Anterior cingulate cortex (tissue), 58 donors: ENCODE data around the gene HIPK2.

Experiments
- DNase-seq, 58 donors: peaks; one replicate each; lab custom pipeline; 2025; lab: John Stamatoyannopoulos, UW

Gene HIPK2

DNA sequence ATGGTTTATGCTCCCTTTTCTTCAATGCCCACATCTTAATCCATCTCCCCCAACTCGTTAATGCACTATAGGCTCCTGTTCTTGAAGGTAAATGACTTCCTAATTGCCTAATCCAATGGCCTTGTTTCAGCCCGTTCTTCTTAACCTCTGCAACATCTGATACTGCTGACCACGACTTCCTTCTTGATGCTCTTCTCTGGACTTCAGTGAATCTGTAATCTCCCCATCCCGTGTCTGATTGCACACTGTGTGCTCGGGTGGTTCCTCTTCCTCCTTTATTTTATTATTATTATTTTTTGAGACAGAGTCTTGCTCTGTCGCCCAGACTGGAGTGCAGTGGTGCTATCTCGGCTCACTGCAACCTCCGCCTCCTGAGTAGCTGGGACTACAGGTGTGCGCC is 58.9 kb downstream of the HIPK2 start:
- no peak for DNase-seq

DNA sequence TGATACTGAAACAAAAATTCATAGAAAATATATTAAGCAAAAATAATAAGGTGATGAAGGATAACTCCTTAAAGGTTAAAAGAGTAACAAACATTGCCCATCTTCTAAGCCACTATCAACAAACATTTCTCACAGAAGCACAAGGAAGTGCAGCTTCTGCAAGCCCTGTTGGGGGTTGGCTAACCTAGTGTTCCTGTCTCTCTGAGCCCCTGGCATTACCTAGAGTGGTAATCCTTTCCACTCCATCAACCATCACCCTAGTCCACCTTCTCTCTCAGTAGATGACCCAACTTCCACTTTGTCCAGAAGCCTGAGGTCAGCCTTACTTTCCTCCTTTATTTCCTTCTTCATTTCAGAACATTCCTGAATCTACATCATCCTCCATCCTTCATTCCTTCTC is 59.7 kb downstream of the HIPK2 start:
- DNase-seq: no peak

DNA sequence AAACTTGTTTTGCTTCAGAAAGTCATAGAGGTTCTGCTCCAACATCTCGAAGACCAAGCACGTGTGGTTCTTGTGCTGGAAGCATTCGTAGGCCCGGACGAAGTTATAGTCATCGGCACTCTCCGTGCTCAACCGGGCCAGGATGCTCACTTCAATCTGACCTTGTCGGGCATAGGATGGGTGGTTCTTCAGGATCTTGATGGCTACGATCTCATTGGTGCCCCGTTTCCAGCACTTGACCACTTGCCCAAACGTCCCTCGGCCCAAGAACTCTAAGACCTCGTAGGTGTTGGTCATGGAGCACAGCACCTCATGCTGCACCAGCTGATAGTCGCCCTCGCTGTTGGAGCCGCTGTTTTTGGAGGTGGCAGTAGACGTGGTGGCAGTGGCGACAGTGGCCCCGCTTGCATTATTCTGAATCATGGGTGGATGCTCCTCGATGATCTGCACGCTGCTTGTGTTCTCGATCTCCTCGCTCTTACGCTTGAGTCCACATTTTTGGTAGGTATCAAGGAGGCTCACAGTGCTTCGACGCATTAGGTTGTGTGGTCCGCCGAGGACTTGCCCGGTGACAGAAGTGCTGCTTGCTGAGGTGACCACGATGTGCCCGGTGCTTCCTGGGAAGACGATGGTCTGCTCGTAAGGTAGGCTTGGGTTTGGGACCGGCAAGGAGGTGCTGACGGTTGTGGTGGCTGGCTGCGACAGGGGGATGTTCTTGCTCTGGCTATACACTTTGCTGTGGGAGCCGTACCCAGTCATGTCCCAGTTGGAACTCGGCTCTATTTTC is 61.4 kb downstream of the HIPK2 start:
- no peak for DNase-seq

DNA sequence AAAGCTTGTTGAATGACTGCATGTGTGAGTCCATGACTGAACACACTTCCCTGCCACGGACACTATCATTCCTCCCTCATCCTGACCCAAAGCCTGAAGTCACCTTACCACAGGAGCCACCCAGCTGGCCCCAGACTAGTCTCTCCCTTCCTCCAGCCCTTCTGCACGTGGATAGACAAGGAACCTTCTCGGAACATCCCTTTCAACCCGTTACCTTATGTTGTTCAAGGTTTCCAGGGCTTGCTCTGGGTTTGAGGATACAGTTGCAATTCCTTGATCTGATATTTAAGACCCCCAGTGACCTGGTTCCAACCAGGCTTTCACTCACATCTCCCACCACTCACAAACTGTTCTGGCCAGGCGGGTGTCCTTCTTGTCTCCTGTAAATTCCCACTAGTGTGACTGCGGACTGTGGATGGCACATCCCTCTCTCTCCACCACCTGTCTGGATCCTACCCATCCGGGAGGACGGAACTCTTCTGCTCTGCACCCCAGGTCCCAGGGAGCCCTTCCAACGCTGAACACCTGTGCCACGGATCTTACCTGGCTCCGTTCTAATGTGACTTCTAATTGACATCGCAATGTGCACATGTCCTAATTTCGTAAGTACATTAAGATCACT is 62.5 kb downstream of the HIPK2 start:
- DNase-seq: no peak

DNA sequence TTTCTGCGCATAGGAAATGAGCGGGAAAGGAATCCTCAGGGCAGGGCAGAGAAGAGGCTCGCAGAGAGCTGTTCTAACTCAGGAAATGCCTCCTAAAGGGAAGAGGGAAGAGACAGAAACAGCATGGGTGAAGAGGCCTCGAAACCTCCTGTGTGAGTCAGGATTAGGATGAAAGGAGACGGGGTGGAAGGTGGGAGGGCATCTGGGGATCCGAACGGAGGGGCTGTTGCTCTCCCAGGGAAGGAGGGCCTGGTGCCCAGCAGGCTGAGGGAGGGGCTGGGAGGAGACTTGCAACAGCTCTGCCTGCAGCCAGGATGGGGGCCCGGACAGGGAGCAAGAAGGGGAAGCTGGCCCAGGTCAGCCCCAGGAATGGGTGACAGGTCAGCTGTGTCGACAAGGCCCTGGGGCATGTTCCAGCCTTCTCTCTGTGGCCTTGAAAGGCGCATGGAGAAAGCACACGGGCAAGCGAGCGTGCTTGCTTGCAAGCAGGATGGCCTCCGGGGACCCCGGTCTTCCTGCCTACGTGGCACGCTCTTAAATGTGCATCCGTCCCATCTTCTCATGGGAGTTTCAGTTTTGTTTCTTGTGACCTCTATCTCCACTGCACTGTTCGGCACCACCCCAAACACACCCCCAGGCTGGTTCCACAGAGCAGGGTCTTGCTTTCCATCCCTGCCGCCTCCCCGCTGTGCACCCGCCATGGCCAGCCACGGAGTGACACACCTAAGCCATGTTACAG is 63.5 kb downstream of the HIPK2 start:
- DNase-seq: no peak

DNA sequence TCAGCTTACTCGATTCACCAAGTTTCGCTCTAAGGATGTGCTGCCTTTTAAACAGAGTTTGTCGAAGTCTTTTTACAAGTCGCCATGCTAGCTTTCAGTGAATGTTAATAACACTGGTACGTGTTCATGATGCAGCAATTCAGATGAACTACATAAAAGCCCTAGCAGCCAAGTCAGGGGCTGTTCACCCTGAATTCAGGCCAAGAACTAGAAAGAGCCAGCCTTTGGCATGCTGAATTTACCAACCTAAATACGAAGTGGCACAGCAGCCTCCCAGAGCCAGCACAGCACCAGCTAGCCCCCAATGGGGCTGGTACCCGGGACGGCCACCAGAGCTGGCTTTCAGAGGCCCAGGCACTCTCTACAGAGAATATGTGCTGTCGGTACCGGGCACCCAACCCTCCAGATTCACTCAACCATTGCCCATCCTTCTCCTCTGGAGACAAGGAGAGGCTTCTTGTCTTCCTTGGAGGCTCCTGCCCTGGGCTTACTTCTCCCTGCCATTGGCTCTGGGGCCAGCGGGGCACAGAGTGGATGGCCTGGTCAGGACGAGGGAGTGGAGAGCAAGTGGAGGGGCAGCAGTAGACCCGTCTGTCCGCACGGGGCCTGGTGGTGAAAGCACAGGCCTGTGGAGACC is 64.2 kb downstream of the HIPK2 start:
- no peak for DNase-seq

DNA sequence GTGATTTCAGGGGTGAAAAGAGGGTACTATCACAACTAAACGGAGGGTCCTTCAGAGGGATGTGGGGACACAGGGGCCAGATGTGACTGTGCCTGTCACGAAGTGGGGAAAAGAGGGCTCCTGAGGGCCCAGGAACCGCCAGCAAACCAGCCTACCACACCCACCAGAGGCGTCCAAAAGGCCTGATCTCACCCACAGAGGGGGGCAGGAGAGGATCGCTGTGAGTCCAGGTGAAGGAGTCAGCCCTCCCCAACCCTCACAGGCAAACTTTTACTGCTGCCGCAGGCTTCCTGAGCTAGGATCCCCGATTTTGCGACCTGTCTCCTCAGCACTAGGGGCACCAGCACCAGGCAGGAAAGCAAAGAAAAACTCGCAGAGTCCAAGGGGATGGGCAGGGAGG is 64.7 kb downstream of the HIPK2 start:
- no peak for DNase-seq

DNA sequence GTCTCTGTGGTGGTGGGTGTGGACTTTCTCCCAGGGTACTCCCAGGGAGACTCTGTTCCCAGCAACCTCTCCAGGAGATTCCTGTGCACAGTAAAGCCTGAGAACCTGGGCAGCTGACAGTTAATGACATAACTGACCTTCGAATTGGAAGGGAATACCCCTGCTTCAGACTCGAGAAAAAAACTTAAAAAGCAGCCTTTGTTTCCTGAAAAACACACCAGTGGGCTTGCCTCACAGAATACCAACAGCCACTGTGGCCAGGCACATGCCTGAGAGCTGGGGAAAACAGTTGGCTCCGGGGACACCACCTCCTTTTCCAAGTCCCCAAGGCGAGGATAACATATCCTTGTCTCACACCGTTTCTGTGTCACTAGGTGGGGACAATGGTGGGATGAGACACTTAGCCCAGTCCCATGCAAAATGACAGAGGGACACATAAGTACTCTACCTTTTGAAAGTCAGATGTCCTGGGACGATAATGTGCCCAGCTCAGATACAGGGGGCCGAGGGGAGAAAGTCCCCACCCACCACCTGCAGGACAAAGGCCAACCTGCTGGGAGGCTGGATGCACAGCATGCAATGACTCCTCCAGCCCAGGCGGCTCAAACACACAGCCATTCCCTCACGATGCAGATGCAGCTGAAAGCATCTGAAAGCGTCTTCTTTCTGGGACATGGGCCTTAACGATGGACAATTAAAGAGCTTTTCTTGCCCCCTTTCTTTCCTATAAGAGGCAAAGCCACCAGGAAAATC is 65.6 kb downstream of the HIPK2 start:
- peak in 8 of 58 donors; percentile 10 to 53 (median 17) for DNase-seq

DNA sequence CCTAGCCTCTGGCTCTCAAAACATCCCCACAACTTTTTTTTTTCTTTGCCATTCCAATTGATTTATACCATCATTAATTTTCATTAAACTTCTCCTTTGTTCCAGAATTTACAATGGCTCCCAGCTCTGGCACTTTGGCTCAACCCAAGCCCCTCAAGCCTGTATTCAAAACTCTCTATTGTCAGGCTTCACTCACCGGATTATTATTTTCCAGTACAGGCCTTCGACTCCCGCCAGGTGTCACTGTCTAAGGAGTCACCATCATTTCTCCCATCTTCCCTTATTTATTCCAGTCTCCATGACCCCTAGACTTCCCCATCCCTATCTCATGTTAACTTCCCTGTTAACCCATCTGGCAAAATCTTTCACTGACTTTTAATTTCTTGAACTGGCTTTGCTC is 67.8 kb downstream of the HIPK2 start:
- no peak for DNase-seq

DNA sequence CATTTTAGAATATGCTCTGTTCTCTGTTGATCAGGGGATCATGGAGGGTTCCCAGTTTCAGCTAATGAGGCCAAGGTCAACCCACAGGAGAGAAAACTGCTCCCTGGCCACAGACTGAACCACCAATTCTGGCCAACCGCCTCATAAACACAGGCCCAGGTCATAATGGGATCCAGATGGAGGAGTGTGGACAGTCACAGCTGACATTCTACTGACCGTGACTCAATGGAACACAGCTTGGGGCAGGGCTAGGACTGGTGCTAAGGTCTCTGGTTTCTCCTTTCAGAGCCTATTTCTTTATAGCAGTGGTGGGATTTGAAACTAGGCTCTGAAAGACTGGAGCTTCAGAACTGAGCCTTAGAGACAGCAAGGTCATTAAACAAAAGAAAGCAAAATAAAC is 68.3 kb downstream of the HIPK2 start:
- no peak for DNase-seq

DNA sequence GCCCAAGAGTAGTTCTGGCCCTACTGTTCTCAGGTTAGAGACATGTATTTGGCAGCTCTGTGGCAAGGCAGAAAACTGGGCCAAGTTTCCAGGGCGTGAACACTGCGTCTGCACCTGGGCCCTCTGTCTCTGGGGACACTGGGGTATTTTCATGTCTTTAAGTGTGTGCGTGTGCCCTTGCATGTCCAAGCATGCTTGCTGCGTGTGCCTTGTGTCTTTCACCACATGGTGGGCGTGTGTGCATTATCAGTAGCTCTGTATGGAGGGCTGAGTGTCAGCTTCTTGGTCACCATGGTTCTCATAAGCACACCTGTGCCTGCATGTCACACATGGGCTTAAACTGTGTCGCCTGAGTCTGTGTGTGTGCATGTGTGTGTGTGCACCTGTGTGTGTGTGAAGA is 69.3 kb downstream of the HIPK2 start:
- DNase-seq: no peak

DNA sequence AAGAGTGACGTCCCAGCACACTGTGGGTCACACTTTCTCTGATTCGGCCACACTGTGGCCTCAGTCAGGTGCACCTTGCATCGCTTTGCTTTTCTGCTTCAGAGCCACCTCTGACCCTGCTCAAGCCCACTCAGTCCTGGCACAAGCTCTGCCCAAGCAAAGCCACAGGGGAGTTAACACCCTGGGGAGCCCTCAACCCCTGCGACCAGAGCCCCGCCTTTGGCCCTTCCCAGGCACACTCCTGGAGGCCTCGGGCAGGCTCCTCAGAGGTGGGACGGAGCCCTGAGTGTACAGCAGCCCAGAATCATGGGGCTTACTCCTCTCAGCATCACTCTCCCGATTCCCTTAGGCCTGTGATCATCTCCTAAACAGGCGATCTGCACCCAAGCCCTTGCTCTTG is 71.0 kb downstream of the HIPK2 start:
- DNase-seq: no peak

DNA sequence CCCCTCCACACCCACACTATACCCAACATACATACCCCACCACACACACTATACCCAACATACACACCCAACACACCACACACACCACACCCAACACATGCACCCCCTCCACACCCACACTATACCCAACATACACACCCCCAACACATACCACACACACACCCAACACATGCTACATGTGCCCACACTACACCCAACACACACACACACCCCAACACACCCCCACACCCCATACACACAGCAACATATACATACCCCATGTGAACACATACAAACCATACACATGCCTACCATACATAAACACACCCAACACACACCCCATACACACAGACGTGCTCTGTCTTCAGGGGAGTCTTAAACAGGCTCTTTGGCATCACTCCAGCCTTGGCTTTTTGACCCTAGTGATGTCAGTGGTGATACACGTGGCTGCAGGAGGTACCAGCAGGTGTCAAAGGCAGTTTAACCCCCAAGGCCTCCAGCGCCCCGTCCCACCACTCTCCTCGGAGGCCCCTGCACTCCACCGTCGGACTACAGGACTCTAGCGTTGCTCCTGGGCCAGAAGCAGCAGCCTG is 73.4 kb downstream of the HIPK2 start:
- no peak for DNase-seq

DNA sequence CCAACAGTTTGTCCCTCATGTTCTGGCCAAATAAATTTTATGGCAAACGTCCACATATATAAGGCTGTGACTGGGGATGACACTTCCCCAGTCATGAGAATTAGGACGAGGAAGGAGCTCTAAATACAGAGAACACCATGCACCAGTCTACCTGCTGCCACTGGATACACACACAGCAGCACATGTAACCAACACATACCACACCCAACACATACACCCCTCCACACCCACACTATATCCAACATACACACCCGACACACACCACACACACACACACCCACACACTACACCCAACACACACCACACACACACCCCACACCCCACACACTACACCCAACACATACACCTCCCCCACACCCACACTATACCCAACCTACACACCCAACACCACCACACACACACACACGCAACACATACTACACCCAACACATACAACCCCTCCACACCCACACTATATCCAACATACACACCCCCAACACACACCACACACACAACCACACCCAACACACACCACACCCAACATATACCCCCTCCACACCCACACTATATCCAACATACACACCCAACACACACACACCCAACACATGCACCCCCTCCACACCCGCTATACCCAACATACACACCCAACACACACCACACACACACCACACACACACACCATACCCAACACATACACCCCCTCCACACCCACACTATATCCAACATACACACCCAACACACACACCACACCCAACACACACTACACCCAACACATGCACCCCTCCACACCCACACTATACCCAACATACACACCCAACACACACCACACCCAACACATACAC is 74.1 kb downstream of the HIPK2 start:
- no peak for DNase-seq

DNA sequence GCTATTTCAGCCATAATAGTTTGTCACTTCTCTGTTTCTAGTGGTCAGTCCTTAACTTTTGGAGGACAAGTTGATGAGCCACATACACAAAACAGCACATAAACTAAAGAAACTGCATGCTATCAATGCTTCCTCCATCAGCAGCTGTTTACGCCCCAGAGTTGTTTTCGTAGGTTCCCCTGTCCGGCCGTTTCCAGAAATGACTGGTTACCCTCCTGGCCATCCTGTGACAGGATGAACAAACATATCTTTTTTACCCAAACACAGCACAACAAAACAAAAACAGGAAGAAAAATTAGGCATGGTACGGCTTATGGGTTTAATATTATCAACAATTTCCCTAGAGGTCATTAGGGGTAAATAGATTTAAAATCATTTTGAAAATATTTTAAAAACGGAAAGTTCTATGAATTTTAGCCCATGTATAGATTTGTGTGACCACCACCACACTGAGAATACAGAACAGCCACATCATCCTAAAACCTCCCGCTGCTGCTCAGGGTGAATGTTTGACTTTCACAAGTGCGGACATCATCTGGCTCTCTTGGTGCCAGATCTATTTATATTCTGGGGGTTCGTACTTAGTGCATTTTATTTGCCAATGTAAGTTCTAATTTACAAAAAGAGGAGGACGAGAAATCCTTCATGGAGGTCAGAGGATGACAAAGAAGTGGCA is 74.8 kb downstream of the HIPK2 start:
- no peak for DNase-seq

DNA sequence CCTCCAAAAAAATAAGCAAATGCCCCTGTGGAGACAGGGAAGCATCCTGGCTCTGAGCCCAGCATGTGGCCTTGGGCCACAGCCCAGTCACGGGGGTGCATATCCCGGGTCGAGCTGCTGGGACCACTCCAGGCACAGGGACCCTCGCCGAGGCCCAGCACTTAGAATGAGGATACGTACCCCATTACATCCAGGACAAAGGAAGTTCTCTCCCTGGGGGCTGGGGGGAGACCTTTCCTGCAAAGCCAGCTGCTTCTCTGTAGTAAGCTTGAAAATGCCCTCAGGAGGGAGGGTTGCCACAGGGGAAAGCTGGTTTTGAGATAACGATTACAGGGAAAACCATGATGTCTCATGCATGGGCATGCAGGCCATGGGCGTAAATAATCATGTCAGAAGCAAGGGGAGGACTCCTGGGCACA is 75.5 kb downstream of the HIPK2 start:
- peak in 12 of 58 donors; percentile 13 to 67 (median 40) for DNase-seq

DNA sequence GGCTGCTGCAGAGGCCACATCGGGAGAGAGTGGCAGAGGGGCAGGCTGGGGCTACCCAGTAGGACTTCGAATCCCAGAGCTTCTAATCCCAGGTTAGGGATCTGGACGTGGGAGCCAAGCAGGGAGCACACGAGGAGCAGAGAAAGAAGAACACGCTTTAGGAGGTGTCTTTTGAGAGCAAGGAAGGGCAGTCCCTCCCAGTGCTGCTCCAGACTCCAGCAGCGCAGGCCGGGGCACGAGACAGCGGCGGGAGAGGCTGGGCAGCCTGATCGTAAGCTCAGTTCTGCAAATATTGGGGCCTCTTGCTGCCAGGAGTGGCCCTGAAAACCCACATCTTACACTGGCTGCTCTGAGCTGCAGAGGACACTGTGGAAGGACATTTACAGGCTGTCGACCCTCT is 75.9 kb downstream of the HIPK2 start:
- DNase-seq: peak in 4 of 58 donors; percentile 24 to 65 (median 64)

DNA sequence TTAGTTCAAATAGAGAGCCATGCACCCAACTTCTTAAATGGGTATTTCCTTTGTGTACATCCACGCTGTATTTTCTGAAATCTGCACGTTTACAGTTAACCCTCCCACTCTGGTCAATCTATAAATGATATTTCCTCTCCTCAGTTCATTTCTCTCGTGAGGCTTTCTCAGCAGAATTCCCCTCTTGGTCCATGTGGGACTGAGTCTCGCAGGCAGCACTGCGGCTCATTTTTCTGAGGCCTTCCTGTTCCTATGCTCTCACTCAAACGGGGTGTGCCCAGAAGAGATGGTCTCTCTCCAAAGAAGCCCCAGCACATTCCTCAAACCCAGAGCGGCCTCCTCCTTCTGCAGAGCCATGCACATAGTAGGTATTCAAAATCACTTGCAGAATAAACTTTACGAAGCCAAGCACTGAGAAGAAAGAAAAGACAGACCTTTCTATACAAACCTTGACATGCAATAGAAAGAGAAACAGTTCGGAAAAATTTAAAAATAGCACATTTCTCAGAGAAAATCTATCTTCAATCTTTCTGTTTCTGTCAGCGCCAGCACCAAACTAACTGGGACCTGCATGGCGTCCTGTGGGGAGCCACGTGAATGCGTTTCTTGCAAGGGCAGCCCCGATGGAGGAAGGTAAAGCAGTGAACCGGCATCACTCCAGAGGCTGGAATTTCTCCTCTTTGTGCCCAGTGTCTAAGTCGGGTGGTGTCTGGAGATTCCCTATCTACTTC is 77.1 kb downstream of the HIPK2 start:
- DNase-seq: no peak
